NCI-H2029 treated with DMSO at 0.1 percent for 48 hours (cell line): ENCODE data around the gene ZNF512B.
"Not testable (repeated sequence)": the region's sequence is repeated elsewhere in the genome, so short reads cannot be mapped to it uniquely, and the experiment has no call there.

Experiments
- DNase-seq: peaks from one replicate; lab custom pipeline; 2025; lab: John Stamatoyannopoulos, UW

ZNF512B gene

GRCh38 chr20:63977739-63978276, 8.1 kb upstream of the ZNF512B start:
- DNase-seq = no peak

- DNase-seq = no peak
Measured at GRCh38 chr20:63976980-63977738, 7.4 kb upstream of the ZNF512B start.

GRCh38 chr20:63976511-63976910, 6.8 kb upstream of the ZNF512B start:
- not testable (repeated sequence) for DNase-seq

- DNase-seq = peak; percentile 76
Measured at GRCh38 chr20:63974402-63975200, 4.9 kb upstream of the ZNF512B start.

GRCh38 chr20:63973636-63974401, 4.1 kb upstream of the ZNF512B start:
- DNase-seq = peak; percentile 33

GRCh38 chr20:63973160-63973479, 3.4 kb upstream of the ZNF512B start:
- no peak for DNase-seq

GRCh38 chr20:63972312-63973159, 2.8 kb upstream of the ZNF512B start:
- no peak for DNase-seq

- not testable (repeated sequence) for DNase-seq
Measured at GRCh38 chr20:63971960-63972311, 2.2 kb upstream of the ZNF512B start.

GRCh38 chr20:63970714-63971431, 1.1 kb upstream of the ZNF512B start:
- no peak for DNase-seq

GRCh38 chr20:63968928-63969760, 586 bp downstream of the ZNF512B start:
- DNase-seq = no peak

GRCh38 chr20:63968136-63968927, 1.4 kb downstream of the ZNF512B start:
- no peak for DNase-seq

- no peak for DNase-seq
Measured at GRCh38 chr20:63967330-63968135, 2.2 kb downstream of the ZNF512B start.

GRCh38 chr20:63966944-63967322, 2.8 kb downstream of the ZNF512B start:
- no peak for DNase-seq

- no peak for DNase-seq
Measured at GRCh38 chr20:63966172-63966943, 3.4 kb downstream of the ZNF512B start.

GRCh38 chr20:63964412-63964811, 5.3 kb downstream of the ZNF512B start:
- DNase-seq = no peak

- DNase-seq = no peak
Measured at GRCh38 chr20:63963784-63964301, 5.9 kb downstream of the ZNF512B start.

- no peak for DNase-seq
Measured at GRCh38 chr20:63963348-63963741, 6.4 kb downstream of the ZNF512B start.
